ENCODE measurements around the gene PODXL2.

DNA sequence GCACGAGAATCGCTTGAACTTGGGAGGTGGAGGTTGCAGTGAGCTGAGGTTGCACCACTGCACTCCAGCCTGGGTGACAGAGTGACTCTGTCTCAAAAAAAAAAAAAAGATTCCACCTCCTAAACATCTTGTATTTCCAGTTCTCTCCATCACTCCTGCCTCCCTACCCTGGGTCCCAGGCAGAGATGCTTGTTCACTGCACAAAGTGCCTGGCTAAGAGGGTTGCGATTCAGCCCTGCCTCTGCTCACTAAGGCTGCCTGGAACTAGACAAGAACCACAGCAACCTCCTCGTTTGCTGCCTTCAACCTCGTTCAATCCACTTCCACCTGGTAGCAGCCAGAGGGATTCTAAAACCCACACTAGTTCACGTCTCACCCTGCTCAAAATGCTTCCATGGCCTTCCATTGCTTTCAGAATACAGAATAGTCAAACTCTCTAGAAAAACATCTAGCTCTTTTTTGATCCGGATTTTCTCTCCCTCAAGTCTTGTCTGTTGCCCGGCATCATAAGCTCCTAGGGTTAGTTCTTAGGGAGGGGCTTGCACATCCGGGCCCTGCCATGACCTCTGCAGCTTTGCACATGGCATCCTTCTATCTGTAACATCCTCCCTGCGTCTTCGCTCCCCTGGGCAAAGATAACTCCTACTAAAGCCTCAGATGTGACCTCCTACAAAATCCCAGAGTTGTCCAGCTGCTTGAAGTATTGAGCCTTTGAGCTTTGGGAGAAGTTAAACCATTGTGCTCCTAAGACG, 31.8 kb upstream of the PODXL2 start:
- TF ChIP-seq, protein P1, sequence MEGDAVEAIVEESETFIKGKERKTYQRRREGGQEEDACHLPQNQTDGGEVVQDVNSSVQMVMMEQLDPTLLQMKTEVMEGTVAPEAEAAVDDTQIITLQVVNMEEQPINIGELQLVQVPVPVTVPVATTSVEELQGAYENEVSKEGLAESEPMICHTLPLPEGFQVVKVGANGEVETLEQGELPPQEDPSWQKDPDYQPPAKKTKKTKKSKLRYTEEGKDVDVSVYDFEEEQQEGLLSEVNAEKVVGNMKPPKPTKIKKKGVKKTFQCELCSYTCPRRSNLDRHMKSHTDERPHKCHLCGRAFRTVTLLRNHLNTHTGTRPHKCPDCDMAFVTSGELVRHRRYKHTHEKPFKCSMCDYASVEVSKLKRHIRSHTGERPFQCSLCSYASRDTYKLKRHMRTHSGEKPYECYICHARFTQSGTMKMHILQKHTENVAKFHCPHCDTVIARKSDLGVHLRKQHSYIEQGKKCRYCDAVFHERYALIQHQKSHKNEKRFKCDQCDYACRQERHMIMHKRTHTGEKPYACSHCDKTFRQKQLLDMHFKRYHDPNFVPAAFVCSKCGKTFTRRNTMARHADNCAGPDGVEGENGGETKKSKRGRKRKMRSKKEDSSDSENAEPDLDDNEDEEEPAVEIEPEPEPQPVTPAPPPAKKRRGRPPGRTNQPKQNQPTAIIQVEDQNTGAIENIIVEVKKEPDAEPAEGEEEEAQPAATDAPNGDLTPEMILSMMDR (conservative IDR thresholded peaks at IDR 0.05; ENCODE audit: low read depth, low read length): no peak
- TF ChIP-seq EZH2 (IDR thresholded peaks at IDR 0.05; ENCODE audit: borderline replicate concordance, low read depth, low read length, poor library complexity, severe bottlenecking): no peak

Data from A673 (cell line).